HG02870 (cell line): ENCODE results near the gene STT3A.
"Not testable (repeated sequence)": the region's sequence is repeated elsewhere in the genome, so short reads cannot be mapped to it uniquely, and the experiment has no call there.

Source experiments
- ATAC-seq: cut with Tn5 transposase; IDR thresholded peaks from one replicate; pipeline ENCODE4 v1.9.1; 2021; ENCODE audit warnings: mild to moderate bottlenecking, moderate library complexity; ENCODE audit not compliant: unreplicated experiment

STT3A gene

GRCh38 chr11:125592305-125593113, at the start of gene STT3A:
Gene STT3A, plus strand, starts transcription at chr11:125592852. Its CDS starts 3,064 bp downstream, at chr11:125595916.
- ATAC-seq = peak; percentile 95

- ATAC-seq = no peak
Measured at GRCh38 chr11:125550780-125551179, 41.9 kb upstream of the STT3A start.

- no peak for ATAC-seq
Measured at GRCh38 chr11:125551835-125552342, 40.8 kb upstream of the STT3A start.

- no peak for ATAC-seq
Measured at GRCh38 chr11:125552927-125553326, 39.7 kb upstream of the STT3A start.

- ATAC-seq = no peak
Measured at GRCh38 chr11:125553357-125553756, 39.3 kb upstream of the STT3A start.

GRCh38 chr11:125554038-125554437, 38.6 kb upstream of the STT3A start:
- ATAC-seq = no peak

- ATAC-seq = no peak
Measured at GRCh38 chr11:125559888-125560287, 32.8 kb upstream of the STT3A start.

GRCh38 chr11:125561924-125562323, 30.7 kb upstream of the STT3A start:
- no peak for ATAC-seq

- no peak for ATAC-seq
Measured at GRCh38 chr11:125562430-125562829, 30.2 kb upstream of the STT3A start.

GRCh38 chr11:125564357-125564756, 28.3 kb upstream of the STT3A start:
- ATAC-seq = no peak

GRCh38 chr11:125566235-125566634, 26.4 kb upstream of the STT3A start:
- ATAC-seq = no peak

GRCh38 chr11:125568970-125569914, 23.4 kb upstream of the STT3A start, which contains the start of gene EI24:
Gene EI24, plus strand, starts transcription at chr11:125569477. Its CDS starts 3,051 bp downstream, at chr11:125572528.
- peak; percentile 91 for ATAC-seq

GRCh38 chr11:125569915-125570621, 22.6 kb upstream of the STT3A start:
- ATAC-seq = peak; percentile 41

GRCh38 chr11:125570952-125571351, 21.7 kb upstream of the STT3A start:
- ATAC-seq = no peak

GRCh38 chr11:125572916-125573315, 19.7 kb upstream of the STT3A start:
- ATAC-seq = no peak

- ATAC-seq = not testable (repeated sequence)
Measured at GRCh38 chr11:125577181-125577580, 15.5 kb upstream of the STT3A start.

- no peak for ATAC-seq
Measured at GRCh38 chr11:125578783-125579182, 13.9 kb upstream of the STT3A start.

- no peak for ATAC-seq
Measured at GRCh38 chr11:125579811-125580210, 12.8 kb upstream of the STT3A start.

- ATAC-seq = no peak
Measured at GRCh38 chr11:125583496-125583895, 9.2 kb upstream of the STT3A start.

GRCh38 chr11:125585487-125585886, 7.2 kb upstream of the STT3A start:
- ATAC-seq = no peak

- no peak for ATAC-seq
Measured at GRCh38 chr11:125586623-125587022, 6.0 kb upstream of the STT3A start.
